Measurements from ENCODE around the gene ALX3.
"Not testable (repeated sequence)": the region's sequence is repeated elsewhere in the genome, so short reads cannot be mapped to it uniquely, and the experiment has no call there.

The ALX3 gene

DNA sequence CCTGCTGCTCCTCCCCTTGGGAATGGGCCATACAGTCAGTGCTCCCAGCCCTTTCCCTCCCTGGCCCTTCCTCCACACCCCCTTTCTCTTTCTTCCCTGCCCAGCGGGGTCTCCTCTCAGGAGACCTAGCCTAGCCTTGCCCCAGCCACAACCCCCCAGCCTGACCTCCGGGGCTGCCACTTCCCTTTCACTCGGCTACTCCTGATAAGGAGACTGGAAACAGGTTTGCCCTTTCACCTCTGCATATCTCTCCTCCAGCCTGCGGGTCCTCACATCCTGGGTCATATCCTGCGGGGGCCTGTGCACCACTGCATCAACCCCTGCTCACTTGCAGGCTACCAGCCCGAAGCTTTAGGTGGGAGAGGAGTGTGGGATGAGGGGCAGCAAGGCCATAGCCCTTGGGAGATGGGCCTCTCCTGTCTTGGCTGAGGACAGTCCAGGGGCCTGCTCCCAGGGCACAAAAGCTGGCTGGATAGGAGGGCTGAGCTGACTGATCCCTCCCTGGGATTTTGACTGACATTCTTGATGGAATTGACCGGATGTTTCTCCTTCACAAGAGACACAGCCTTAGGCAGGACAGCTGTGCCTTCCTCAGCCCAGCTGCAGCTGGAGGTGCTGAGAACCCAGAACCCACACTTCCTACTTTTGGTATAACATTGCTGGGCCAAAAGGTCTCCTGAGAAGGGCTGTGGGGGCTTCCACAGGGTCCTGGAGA lies 19.2 kb upstream of the ALX3 start:
- no peak for DNase-seq (ENCODE audit: low read depth in 2 of 2)

DNA sequence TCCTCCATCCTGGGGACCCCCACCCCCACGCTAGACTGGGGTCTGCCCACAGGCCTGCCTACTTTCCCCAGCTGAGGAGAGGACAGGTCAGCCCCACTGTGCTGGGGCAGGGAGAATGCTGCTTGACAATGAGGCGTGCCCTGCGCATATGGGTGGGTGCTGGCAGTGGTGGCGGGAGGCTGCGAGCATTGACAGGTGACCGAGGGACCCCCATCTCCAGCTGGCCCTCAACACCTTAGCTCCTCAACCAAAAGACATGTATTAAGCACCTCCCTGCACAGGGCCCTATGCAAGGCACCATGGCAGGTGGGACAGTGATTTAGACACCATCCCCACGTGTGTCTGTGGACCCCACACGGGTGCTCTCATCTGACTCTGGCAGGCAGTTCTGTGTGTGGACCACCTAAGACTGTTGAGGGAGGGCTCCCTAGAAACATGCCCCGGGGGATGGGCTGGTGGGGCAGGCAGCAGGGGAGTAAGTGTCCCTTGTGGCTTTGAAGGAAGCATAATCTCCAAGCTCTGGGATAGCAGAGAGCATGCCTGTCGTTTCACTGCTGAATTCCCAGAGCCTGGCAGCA lies 18.4 kb upstream of the ALX3 start:
- DNase-seq (ENCODE audit: low read depth in 2 of 2): no peak

DNA sequence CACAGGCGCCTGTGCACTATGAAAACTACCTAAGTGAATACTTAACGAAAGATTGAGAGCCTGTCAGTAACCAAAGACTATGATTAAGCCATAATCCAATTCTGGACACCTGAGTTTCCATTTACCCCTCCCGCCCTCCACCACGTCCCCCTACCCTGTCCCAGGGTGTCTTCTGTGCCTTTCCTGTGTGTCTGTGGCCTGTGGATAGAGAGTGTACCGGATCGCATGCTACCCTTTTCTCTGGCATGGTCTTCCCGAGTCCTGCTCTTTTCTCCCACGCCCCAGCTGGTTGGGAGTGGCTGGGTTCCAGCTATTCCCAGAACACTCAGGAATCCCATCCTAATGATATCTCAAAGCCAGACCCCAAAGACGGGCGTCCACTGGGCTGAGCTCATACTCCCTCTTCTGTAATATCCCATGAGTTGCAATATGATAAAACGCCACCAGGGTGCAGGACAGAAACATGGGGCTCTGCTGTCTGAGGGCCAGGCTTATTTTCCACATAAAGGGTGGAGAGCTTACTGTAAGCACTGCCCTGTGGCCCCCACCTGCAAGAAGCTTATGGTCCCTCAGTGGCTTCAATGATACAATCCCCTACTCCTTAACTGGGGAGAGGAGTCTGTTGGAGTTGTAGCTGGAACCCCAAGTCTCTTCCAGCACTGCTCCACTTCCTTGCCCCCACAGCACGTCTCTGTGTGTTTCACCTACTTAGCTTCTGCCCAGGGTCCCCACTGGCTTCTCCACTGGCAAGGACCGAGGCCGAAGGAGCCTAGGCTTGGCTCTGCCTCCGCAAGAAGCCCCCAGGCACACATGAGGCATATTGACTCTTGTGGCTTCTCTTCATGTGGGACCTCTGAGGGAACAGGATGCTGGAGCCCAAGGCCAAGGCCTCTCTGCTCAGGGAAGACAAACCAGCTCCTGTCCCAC lies 17.6 kb upstream of the ALX3 start:
- peak in 1 of 2 donors; percentile 37 for DNase-seq (ENCODE audit: low read depth in 2 of 2)

DNA sequence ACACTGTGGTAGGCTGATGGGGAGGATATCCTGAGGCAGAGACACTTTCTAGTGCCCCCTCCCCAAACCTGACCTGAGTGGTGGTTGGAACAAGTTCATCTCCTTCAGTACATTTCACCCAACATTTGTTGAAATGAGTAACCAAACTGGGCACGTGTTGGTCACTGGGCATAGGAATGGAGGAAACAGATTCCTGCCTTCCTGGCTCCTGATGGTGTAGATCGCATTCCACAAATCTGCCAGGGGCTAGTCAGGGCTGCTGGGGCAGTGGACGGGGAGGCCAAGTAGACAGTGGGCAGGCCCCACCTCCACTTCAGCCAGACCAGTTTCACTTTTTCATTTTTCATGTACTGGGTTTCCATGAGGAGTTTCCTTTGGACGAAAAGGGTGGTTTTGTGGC lies 16.5 kb upstream of the ALX3 start:
- DNase-seq (ENCODE audit: low read depth in 2 of 2): no peak

DNA sequence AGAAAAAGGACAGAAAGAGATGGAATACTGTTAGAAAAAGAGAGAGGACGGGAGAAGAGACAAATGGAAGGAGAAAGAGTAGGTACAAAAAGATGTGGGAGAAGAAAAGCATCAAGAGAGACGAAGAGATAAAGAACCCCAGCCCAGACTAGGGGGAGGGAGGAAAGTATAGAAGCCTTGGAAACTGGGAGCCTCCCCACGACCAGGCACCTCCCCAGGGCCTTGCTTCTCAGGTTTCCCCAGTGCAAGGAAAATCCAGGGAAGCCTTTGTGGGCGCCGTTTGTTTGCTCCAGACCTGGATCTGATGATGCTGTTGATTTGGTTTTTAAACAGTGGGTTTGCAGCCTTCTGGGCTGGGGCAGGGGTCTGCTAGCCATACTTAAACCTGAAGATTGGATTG lies 15.2 kb upstream of the ALX3 start:
- no peak for DNase-seq (ENCODE audit: low read depth in 2 of 2)

DNA sequence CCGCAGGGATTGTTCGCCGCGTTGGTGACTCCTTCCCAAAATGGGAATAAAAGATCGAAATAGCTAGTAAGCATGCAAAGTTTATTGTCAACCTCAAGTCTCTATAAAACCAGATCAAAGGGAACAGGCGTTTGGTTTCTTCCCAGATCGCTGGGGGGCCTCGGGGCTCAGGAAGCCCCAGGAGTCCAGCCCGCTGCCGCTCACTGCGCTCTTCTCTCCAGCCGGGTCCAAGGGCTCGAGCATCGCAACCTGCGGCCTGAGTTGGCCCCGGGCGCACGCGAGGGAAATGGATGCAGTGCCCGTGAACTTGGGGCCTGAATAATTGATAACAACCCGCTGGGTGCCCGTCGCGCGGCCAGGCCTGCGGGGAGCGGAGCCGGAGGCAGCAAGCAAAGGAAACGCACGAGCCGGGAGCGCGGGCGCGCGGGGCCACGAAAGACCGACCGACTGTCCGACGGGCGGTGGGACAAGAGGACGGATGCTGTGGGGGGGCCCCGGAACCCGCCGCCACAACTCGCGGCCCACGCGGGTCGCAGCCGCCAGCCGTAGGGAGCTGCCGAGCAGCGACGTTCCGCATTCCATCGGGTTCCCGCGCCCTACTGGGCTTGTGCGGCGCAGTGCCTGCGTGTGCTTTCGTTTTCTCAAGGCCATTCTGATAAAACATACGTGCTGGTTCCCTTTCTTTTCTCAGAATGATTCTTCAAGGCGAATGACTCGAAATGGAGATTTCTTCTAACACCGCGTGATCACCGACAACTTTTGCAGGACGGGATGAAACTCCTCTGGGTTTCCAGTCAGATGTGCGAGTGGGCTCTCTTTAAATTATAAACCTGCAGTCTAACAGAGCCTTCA lies 14.0 kb upstream of the ALX3 start:
- no peak for DNase-seq (ENCODE audit: low read depth in 2 of 2)

DNA sequence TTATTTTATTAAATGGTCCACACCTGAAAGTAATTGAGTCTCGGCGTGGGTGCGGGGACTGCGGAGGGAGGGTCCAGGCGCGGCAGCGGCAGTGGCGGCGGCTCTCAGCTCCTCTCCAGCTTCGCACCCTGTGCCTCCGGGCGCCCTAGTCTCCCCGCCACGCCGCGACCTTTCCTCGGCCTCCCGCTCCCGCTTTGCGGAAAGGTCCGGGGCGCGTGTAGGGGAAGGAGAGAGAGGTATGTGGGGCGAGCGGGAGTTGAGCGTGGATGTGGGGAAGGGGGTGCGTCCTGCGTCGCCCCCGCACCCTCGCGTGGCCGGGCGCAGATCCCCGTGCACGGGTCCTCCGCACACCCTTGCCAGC lies 13.4 kb upstream of the ALX3 start:
- no peak for DNase-seq (ENCODE audit: low read depth in 2 of 2)

DNA sequence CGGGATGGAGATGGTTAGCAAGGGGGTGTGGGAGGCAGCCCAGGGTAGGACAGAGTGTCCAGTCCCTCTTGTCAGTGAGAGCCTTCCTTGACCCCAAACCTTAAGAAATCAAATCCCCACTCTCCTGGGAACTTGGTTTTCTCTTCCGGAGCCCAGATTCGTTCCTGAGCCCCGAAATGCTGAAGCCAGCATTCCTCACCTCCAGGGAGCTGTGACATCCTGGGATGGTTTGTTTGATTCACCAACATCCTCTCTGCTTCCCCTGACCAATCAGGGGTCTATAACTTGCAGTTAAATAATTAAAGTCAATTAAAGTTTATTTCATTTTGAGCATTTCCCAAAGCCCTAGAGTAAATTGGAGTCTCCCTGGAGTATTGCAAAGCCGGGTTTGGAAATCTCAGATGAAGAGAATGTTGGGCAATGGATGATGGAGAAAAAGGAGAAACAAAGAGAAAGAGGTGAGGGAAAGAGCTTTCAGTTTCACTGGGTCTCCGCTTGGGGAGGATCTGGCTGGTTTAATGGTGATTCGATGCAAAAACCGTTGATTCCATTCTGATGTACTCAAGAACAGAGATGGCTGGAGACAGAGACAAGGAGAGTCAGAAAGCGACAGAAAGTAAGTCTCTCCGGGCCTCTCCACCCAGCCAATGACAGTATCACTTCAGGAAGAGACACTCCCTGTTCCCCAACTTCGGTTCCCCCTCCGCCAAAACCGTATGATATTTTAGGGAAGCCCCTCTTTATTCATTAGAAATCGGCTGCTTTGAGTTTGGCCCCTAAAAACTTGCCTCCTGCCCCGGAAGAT lies 12.8 kb upstream of the ALX3 start:
- no peak for DNase-seq (ENCODE audit: low read depth in 2 of 2)

DNA sequence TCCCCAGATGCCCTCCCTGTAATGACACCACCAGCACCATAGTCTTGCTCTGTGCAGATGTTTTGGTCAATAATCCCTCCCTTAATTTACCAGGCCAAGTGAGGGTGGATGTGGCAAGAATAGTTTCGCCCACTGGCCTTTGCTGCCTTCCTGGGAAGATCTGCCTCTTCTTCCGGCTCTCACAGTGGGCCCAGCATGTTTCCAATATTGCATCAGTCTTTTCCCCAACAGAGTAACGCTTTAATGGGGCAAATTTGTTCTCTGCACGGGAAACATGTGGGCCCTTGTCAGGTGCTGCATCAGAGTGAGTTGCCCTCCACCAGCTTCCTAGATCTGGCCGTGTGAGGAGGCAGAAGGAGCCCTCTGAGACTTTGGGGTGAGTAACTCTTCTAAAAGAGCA lies 12.0 kb upstream of the ALX3 start:
- DNase-seq (ENCODE audit: low read depth in 2 of 2): no peak

DNA sequence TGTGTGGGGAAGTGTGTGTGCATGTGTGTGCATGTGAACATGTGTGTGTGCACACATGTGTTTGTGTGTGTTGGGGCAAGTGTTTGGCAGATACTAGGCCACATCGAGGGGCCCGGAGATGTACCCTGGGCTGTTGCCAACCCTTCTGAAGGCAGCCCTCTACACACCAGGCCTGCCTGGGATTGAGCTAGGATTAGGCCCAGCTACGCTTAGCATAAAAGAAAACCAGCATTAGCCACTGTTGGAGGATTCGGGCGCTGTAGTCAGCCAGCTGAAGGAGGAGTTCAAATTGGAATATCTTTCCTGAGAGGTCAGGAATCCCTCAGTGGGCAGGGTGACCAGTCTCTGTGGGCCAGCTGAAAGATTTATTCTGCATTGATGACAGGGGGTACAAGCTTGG lies 10.6 kb upstream of the ALX3 start:
- no peak for DNase-seq (ENCODE audit: low read depth in 2 of 2)

DNA sequence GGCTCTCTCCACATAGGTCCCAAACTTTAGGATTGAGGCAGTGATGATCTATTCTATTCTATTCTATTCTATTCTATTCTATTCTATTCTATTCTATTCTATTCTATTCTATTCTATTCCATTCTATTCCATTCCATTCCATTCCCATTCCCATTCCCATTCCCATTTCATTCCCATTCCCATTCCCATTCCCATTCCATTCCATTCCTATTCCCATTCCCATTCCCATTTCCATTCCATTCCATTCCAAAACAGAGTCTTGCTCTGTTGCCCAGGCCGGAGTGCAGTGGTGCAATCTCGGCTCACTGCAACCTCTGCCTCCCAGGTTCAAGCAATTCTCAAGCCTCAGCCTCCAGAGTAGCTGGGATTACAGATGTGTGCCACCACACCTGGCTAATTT lies 9.5 kb upstream of the ALX3 start:
- DNase-seq (ENCODE audit: low read depth in 2 of 2): not testable (repeated sequence)

DNA sequence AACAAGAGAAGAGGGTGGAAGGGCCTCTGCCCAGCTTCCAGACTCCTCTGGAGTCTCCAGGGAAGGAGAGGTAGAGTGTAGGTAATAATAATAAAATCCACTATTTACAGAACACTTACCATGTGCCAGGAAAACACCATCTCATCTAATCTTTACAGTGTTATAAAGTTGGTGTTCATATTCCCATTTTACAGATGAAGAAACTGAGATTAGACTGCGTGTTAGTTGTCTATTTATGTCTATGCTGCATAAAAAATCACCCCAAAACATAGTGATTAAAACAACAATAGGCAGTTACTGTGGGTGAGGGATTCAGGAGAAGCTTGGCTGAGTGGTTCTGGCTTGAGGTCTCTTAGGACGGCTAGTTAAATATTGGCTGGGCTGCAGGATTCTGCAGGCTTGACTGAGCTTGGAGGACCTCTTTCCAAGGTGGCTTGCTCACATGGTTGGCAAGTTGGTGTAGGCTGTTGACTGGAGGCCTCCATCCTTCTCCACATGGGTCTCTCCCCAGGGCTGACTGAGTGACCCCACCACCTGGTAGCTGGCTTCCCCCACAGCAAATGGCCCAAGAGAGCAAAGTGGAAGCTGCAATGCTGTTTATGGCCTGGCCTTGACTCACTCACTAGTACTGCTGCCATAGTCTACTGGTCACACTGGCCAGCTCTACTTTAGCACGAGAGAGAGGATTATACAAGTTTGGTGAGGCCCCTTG lies 6.5 kb upstream of the ALX3 start:
- DNase-seq (ENCODE audit: low read depth in 2 of 2): no peak

DNA sequence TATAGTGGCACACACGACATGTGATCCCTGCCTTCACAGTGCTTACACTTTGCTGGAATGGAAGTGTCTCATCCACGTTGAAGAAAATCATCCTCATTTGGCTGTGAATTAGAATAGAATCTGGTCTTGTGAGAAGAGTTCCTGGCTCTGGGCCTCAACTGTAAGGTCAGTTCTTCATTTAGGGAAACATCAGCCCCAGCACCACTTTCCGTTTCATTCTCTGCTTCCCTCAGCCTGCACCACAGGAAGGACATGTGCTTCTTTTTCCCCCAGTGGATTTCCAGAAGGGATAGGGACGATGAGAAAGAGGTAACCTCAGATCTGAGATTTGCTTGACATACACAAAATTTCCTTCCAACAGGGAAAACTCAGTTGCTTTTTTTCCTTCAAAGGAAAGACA lies 3.7 kb upstream of the ALX3 start:
- DNase-seq (ENCODE audit: low read depth in 2 of 2): no peak

DNA sequence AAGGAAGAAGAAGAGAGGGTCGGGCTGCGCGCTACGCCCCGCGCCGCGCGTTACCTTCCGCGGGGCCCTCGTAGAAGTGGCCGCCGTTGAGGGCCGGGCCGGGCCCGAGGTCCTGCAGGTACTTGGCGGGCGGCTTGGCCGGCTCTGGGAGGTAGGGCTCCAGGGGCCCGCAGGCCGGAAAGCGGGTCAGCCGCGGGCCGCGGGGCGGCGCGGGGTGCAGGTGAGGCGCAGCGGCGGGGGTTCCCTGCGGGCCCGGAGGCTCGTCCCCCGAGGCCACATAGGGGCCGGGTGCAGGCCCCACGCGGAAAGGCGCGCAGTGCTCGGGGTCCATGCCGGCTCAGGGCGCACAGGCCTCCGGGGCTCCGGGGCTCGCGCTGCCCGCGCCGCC lies 196 bp downstream of the ALX3 start:
- no peak for DNase-seq (ENCODE audit: low read depth in 2 of 2)

DNA sequence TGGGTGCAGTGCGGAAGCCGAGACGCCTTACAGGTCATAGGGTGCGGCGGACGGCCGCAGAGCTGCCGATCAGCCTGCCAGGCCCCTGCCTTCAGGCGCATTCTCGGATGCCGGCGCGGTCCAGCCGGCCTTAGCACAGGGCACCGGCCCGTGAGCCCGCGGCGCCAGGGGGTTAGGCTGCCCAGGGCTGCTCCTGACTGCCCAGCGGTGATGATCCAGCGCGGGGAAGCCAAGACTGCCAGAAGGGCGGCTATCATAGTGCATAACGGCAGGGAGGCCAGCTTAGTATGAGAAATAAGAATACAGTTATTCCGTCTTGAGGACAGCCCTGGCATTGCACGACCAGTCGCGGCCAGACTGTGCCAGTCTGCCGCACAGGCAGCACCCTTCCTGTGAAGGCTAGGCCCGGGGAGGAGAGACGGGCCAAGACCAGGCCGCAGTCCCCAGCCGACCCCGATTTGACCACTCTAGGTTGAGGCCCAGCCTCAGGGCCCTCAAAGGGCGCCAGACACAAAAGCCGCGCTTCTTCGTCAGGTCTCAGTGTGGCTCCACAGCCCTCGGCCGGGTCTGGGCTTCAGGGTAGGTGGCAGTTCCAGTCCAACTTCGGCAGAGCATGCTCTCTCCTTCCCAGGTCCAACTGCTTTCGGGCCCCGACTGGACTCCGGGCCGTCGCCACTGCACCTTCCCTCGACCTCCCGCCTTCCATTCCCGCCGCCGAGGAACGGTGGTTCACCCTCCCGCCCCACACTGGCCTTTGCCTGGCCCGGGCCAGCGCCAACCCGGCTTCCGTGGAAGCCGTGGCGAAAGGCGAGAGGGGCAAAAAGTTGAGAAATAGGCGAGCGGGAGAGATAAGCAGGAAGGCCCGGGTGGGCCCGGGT lies 829 bp downstream of the ALX3 start:
- DNase-seq (ENCODE audit: low read depth in 2 of 2): no peak

DNA sequence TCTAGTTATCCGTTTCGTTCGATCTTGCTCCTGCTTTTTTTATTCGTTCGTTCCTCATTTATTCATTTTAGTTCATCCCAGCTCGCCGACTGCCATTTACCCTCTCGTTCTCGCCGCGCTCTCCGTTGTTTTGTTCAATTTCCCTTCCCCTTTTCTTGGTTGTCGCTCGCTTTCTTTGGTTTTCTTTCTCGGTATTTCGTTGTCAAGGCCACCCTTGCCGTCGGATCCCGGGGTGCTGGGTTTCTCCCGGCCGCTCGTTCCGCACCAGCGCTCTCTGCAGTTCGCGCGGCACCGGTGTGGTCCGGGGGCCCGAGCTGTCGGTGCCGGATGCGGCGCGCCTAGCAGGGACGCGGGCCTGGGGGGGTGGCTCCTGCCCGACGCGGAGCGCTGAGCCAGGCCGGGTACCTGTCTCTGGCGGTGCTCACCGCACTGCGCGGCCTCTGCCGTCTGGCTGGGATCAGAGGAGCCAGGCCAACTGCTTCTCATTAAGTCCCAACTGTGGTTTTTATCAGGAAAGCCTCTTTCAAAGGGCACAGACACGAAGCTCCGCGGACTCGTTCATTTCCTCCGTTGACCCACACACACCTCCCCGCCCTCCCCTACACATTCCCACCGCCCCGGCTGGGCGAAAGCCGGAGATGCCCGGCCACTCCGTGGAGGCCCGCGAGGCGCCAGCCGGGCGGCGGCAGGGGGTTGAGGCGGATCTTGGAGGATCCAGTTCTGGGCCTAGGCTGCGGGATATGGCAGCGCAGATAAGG lies 1.6 kb downstream of the ALX3 start:
- no peak for DNase-seq (ENCODE audit: low read depth in 2 of 2)

DNA sequence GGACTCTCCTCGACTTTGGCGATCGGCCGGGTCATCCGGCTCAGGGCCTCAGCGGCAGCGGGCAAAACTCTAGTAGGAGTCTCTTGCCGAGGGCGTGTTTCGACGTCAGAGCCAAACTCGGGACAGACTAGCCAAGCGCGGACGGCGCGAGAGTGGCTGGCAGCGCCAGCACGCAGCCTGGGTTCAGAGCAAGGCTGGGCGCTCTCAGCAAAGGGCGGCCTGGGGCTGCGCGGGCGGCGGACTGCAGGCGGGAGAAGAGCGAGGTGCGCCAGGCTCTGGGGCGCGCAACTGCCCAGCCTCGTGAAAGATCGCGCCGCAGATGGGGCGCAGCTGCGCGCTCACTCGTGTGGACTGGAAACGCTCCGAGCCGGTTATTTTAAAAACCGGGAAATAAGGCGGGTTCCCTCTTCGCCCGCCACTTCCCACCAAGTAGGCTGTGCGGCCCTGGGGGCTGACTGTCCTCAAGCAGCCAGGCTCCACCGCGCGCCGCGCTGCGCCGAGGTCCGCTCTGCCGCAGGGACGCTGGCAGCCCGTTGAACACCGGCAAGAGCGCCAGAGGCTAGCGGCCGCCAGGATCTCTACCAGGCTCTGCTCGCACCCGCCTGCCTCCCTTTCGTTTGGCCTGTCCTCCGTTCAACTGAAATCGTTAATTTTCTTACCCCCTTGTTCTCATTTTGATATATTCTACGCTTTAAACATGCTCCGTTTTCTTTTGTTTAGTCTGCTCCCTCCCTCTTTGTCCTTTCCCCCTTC lies 2.4 kb downstream of the ALX3 start:
- DNase-seq (ENCODE audit: low read depth in 2 of 2): no peak

DNA sequence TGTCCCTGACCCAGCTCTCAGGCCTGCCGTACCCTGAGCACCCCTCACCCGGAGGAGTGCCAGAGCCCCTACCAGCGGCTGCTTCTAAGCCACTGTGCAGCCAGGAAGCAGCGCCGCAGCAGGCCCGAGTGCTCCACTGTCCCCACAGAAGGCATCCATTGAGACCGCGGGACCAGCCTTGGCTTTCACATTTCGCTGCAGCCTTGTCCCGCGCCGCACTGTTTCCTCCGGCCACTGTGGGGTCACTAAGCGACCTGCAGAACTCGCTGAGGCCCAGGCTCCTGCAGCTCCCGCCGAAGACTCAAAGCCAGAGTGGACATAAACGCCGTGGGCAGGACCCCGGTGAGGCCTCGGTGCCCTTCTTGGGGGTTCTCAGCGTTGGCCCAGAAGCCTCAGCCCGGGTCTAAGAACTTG lies 3.0 kb downstream of the ALX3 start:
- DNase-seq (ENCODE audit: low read depth in 2 of 2): no peak
